Hematopoietic multipotent progenitor cell treated with erythropoietin and hydrocortisone succinate and interleukin-3 and kit ligand, for 8 days (in vitro differentiated cells): ENCODE results near the gene DIAPH2.

Experiments used
- DNase-seq: peaks from one replicate; pipeline ENCODE4 v3.0.0-alpha.2; 2015

The DIAPH2 gene

GRCh38 chrX:97211070-97211469, 526.4 kb downstream of the DIAPH2 start:
- DNase-seq, result no peak

GRCh38 chrX:97215186-97215585, 530.5 kb downstream of the DIAPH2 start:
- no peak for DNase-seq

- no peak for DNase-seq
Measured at GRCh38 chrX:97224148-97224547, 539.5 kb downstream of the DIAPH2 start.

GRCh38 chrX:97229318-97229717, 544.7 kb downstream of the DIAPH2 start:
- DNase-seq, result no peak

- no peak for DNase-seq
Measured at GRCh38 chrX:97230948-97231347, 546.3 kb downstream of the DIAPH2 start.

- peak; percentile 1 for DNase-seq
Measured at GRCh38 chrX:97234471-97235081, 549.9 kb downstream of the DIAPH2 start.

GRCh38 chrX:97238632-97239031, 554.0 kb downstream of the DIAPH2 start:
- DNase-seq, result no peak

GRCh38 chrX:97252111-97252510, 567.5 kb downstream of the DIAPH2 start:
- DNase-seq, result no peak

GRCh38 chrX:97260679-97261078, 576.0 kb downstream of the DIAPH2 start:
- no peak for DNase-seq

- no peak for DNase-seq
Measured at GRCh38 chrX:97266406-97267121, 581.9 kb downstream of the DIAPH2 start.

- DNase-seq, result no peak
Measured at GRCh38 chrX:97267396-97268181, 582.9 kb downstream of the DIAPH2 start.

- no peak for DNase-seq
Measured at GRCh38 chrX:97268182-97268680, 583.6 kb downstream of the DIAPH2 start.

GRCh38 chrX:97284531-97284930, 599.9 kb downstream of the DIAPH2 start:
- no peak for DNase-seq

GRCh38 chrX:97290199-97290598, 605.6 kb downstream of the DIAPH2 start:
- no peak for DNase-seq

GRCh38 chrX:97294041-97294440, 609.4 kb downstream of the DIAPH2 start:
- no peak for DNase-seq

GRCh38 chrX:97295954-97296353, 611.3 kb downstream of the DIAPH2 start:
- DNase-seq, result no peak

- DNase-seq, result no peak
Measured at GRCh38 chrX:97306771-97307470, 622.3 kb downstream of the DIAPH2 start.

GRCh38 chrX:97308171-97308570, 623.5 kb downstream of the DIAPH2 start:
- no peak for DNase-seq

- peak; percentile 53 for DNase-seq
Measured at GRCh38 chrX:97309487-97310116, 625.0 kb downstream of the DIAPH2 start.

GRCh38 chrX:97310373-97310772, 625.7 kb downstream of the DIAPH2 start:
- DNase-seq, result no peak

GRCh38 chrX:97311066-97311778, 626.6 kb downstream of the DIAPH2 start:
- DNase-seq, result no peak

- no peak for DNase-seq
Measured at GRCh38 chrX:97314345-97314744, 629.7 kb downstream of the DIAPH2 start.
